HTR-8/SVneo (cell line): ENCODE measurements around the gene IL12RB1.
"Not testable (repeated sequence)": the region's sequence is repeated elsewhere in the genome, so short reads cannot be mapped to it uniquely, and the experiment has no call there.

Experiments
- DNase-seq: peaks from one replicate; pipeline ENCODE4 v3.0.0; 2011; ENCODE audit warnings: low spot score, mixed read lengths; ENCODE audit not compliant: insufficient read length
- FAIRE-seq: peaks from 2 replicates; lab custom pipeline; 2011; peaks lifted over from hg19 to GRCh38; lab: Jason Lieb, UNC

Gene IL12RB1

DNA sequence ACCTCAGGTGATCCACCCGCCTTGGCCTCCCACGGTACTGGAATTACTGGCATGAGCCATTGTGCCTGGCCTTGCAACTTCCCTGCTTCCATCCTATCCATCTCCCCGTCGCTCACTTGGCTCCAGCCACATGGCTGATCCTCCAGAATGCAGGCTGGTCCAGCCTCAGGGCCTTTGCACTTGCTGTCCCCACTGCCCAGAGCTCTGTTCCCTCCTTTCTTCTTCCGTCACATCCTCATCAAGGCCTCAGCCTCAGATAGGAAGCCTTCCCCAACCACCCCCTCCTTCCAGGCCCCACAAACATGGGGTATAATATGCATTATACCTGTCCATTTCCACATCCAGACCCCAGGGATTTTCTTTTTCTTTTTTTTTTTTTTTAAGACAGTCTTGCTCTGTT is 27.1 kb upstream of the IL12RB1 start:
- no peak for DNase-seq
- no peak for FAIRE-seq

DNA sequence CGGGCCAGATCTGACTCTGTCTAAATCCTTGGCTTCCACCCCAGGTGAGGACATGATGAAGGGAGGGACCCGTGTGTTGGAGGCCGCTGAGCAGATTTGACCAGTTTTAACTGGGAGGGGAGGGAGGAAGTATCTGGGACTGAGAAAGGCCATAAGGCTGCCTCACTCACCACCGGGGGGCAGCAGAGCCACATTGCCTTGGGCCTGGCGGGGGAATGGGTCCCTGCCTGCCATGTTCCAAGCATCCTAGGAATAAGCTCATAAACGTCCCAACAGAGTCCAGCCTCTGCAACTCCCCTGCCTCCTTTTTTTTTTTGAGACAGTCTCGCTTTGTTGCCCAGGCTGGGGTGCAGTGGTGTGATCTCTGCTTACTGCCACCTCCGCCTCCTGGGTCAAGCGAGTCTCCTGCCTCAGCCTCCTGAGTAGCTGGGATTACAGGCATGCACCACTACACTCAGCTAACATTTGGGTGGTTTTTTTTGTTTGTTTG is 26.3 kb upstream of the IL12RB1 start:
- DNase-seq (peak; percentile 87), FAIRE-seq (peak; percentile 94)

- no peak for FAIRE-seq
These were observed 24.0 kb upstream of the IL12RB1 start for GRCh38 chr19:18110609-18111232.

DNA sequence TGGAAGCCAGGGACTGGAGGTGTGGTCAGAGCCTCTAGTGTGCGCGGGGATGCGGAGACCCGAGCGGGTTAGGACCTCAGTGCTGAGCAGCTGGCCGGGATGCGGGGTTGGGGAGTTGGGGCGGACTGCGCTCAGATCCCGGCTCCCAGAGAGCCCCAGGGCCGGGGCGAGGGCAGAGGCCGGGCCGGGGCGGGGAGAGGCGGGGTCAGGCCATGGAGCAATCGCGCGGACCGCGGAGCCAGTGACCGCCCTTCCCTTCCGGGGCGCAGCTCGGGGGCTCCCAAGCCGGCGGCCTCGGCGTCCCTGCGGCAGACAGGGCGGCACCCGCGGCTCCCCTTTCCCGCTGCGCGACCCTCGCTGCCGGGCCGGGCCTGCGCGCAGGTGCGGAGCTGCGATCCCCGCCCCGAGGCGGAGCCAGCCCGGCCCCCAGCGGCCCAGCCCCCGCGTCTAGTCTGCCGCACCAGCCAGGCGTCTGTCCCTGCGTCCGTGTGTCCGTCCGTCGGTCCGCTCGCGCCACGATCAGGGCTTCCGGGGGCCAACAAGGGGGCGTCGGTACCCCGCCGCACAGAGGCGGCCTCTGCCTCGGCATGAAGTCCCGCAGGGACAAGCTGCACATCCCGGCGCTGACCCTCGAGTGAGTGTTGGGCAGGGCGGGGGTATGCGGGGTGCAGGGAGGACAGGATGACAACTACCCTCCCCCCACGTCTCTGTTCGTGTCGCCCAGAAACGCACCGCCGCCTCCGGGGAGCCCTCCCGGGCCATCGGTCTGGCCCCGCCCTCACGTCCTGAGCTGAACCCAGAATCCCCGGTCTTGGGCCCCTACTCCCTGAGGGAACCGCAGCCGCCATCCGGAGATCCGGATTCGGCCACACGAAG is 23.2 kb upstream of the IL12RB1 start:
- DNase-seq = peak; percentile 49
- FAIRE-seq = peak; percentile 65

More at GRCh38 chr19:18110609-18111232, 24.0 kb upstream of the IL12RB1 start:
- DNase-seq = no peak

DNA sequence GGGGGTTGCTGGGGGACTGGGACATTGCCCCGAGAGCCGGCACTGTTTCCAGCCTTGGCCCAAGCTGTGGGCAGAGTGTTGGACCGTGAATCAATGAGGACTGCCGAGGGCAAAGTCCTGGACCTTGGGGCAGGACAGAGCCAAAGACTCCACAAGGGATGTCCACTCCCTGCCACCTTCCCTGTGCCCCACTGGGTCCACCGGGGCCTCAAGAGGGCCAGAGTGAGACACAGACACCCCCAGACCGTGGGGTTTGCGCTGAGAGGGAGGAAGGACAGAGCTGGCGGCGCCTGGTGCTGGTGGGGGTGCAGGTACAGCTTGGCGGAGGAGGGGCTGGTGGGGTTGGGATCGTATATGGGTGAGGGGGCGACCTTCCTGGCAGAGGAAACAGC is 22.6 kb upstream of the IL12RB1 start:
- FAIRE-seq (no peak), DNase-seq (no peak)

GRCh38 chr19:18108897-18109296 is 22.2 kb upstream of the IL12RB1 start:
- DNase-seq (no peak), FAIRE-seq (no peak)

DNA sequence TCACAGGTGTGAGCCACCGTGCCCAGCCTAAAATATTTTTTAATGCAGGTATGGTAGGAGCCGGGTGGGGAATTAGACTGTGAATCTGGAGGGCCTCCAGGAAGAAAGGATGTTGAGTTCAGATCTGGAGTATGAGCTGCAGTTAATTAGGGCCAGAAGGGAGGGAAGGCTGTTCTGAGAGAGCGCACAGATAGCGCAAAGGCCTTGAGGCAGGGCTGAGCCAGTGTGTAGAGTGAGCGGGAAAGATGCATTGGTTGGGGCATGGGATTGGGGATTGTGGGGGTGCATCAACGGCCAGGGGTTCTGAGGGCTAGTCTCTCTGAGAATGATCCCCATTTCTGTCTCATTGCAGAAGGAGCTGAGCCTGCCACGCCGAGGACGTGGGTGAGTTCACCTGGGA is 20.5 kb upstream of the IL12RB1 start:
- DNase-seq = no peak
- no peak for FAIRE-seq

DNA sequence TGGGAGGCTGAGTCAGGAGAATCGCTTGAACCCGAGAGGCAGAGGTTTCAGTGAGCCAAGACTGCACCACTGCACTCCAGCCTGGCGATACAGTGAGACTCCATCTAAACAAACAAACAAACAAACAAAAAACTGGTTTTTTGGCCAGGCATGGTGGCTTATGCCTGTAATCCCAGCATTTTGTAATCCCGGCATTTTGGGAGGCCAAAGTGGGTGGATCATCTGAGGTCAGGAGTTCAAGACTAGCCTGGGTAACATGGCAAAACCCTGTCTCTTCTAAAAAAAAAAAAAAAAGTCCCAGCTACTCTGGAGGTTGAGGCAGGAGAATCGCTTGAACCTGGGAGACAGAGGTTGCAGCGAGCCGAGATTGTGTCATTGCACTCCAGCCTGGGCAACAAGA is 18.5 kb upstream of the IL12RB1 start:
- DNase-seq, FAIRE-seq: not testable (repeated sequence)

- DNase-seq = no peak
- FAIRE-seq = no peak
These were observed 18.0 kb upstream of the IL12RB1 start for GRCh38 chr19:18104793-18105131.

DNA sequence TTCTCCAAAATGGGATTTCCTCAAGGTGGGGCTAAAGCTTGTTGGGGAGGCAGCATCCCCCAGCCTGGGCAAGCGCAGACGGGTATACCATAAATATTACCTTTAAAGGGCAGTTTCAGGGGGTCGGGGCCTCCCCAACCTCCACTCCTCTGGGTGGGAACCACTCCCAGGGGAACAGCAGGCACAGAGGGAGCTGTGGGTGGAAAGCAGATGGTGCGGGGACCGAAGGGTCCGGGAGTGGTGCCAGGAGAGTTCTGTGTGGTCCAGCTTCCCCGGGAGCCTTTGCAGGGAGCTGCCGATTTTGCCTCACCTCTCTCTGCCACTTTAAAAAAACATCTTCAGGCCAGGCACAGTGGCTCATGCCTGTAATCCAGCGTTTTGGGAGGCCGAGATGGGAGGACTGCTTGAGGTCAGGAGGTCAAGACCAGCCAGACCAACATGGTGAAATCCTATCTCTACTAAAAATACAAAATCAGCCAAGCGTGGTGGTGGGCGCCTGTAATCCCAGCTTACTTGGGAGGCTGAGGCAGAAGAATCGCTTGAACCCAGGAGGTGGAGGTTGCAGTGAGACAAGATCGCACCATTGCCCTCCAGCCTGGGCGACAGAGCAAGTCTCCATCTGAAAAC is 16.3 kb upstream of the IL12RB1 start:
- FAIRE-seq (no peak), DNase-seq (no peak)

- DNase-seq (no peak), FAIRE-seq (no peak)
These were observed 14.5 kb upstream of the IL12RB1 start for GRCh38 chr19:18101268-18101667.

- DNase-seq (no peak), FAIRE-seq (no peak)
These were observed 14.0 kb upstream of the IL12RB1 start for GRCh38 chr19:18100710-18101109.

- no peak for FAIRE-seq
These were observed 12.9 kb upstream of the IL12RB1 start for GRCh38 chr19:18099623-18099995.

DNA sequence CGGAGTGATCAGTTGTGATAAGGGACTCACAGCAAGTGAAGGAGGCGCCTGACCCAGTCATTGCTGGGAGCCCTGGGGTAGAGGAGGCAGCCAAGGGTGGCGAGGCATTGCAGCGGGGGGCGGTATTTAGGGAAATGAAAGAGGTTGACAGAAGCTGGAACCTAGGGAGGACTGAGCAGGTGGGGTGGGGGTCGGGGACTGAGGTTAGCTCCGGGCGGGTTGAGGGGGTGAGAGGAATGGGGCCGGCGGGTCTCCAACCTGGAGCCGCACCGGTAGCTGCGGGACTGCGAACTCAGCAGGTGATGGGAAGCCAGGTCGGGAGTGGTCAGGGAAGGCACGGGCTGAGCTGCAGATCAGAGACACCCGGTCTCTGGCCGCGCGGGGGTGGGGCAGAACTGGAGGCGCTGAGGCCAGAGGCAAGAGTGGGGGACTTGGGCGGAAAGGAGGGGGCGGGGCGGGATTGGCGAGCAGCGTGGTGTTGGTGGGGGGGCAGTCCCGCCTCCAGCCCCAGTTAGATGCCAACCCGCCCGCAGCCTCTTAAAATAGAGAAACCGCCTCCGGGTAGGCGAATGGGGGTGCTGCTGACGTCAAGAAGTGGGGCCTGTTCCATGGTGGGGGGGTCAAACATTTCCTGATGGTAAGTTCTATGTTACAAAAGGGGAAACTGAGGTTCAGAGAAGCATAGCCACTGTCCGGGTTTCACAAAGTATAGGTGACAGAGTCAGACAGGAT is 12.3 kb upstream of the IL12RB1 start:
- DNase-seq (no peak), FAIRE-seq (no peak)

More at GRCh38 chr19:18099623-18099995, 12.9 kb upstream of the IL12RB1 start:
- no peak for DNase-seq

- FAIRE-seq (no peak), DNase-seq (no peak)
These were observed 11.5 kb upstream of the IL12RB1 start for GRCh38 chr19:18097993-18098890.

GRCh38 chr19:18097217-18097992 is 10.7 kb upstream of the IL12RB1 start, which contains the start of gene MAST3:
TSS of gene MAST3 (plus strand) at chr19:18097778. CDS start at chr19:18097793, 15 bp downstream.
- DNase-seq (peak; percentile 96), FAIRE-seq (peak; percentile 80)

GRCh38 chr19:18096258-18096657 is 9.5 kb upstream of the IL12RB1 start:
- FAIRE-seq = no peak

GRCh38 chr19:18093439-18094161 is 6.9 kb upstream of the IL12RB1 start:
- DNase-seq (peak; percentile 69), FAIRE-seq (peak; percentile 67)

More at GRCh38 chr19:18096258-18096657, 9.5 kb upstream of the IL12RB1 start:
- no peak for DNase-seq
